Measurements from ENCODE around the gene KLF3.

GRCh38 chr4:38683276-38683675, 19.3 kb downstream of the KLF3 start:
- TF ChIP-seq EZH2 (IDR thresholded peaks at IDR 0.05; ENCODE audit: borderline replicate concordance) (no peak), EZH2phosphoT487 (IDR thresholded peaks at IDR 0.05; ENCODE audit: low read depth, severe bottlenecking, unreplicated experiment) (no peak)
- TF ChIP-seq, protein P1, sequence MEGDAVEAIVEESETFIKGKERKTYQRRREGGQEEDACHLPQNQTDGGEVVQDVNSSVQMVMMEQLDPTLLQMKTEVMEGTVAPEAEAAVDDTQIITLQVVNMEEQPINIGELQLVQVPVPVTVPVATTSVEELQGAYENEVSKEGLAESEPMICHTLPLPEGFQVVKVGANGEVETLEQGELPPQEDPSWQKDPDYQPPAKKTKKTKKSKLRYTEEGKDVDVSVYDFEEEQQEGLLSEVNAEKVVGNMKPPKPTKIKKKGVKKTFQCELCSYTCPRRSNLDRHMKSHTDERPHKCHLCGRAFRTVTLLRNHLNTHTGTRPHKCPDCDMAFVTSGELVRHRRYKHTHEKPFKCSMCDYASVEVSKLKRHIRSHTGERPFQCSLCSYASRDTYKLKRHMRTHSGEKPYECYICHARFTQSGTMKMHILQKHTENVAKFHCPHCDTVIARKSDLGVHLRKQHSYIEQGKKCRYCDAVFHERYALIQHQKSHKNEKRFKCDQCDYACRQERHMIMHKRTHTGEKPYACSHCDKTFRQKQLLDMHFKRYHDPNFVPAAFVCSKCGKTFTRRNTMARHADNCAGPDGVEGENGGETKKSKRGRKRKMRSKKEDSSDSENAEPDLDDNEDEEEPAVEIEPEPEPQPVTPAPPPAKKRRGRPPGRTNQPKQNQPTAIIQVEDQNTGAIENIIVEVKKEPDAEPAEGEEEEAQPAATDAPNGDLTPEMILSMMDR (IDR thresholded peaks at IDR 0.05; ENCODE audit: poor library complexity) = no peak

Measured in hepatocyte (in vitro differentiated cells).